ENCODE data around the gene USP6NL.

- TF ChIP-seq CTCF (IDR thresholded peaks at IDR 0.05) (no peak), POLR2A (IDR thresholded peaks at IDR 0.05) (no peak)
Measured at GRCh38 chr10:11631890-11632587, 20.6 kb upstream of the USP6NL start.

All from testis (tissue), 2 donors.